ENCODE data around the gene TMEM167A. TPM values are rescaled to one million over a fixed set of nuclear protein-coding genes. Genes with fewer than 3 reads are reported as not detected.

TMEM167A gene
- total and polyA plus RNA-seq, 2 experiments from 2014 or later, result 179 to 267 TPM

DNA sequence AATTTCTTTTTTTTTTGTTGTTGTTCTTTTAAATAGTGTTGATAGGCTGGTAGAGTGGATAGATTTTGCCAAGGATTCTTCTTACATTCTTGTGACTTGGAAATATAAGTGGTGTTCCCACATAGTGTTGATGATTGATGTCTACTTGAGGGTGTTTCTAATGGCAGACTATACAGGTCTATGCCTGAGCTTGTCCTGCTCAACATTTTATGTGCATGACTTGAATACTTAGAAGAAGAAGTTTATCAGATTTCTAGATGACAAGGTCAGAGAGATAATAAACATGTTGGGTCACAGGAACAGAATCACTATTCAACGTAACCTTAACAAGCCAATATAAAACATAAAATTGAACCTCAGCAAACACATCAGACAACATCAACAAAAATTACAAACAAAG lies 24.3 kb upstream of the TMEM167A start:
- no peaks in the 10 kb centered on the region for H4K20me1 ChIP-seq (replicated peaks; ENCODE audit: insufficient read depth)
- no peaks in the 10 kb centered on the region for H3K36me3 ChIP-seq (ENCODE audit: insufficient read depth)
- H3K27ac ChIP-seq (ENCODE audit: low read depth), result no peak overlapping the region
- Mint-ChIP-seq H3K4me3 (no peak overlapping the region), H3K9me3 (no peaks in the 10 kb centered on the region), H3K27ac (no peak overlapping the region), H3K27me3 (ENCODE audit: insufficient read depth, low read depth, poor library complexity) (no peaks in the 10 kb centered on the region), H3K4me1 (peaks cover 13% of the 10 kb centered on the region; the same call in 2 of the 3 replicates), H3K36me3 (ENCODE audit: low read depth) (no peaks in the 10 kb centered on the region)
- TF ChIP-seq CREB1 (CRISPR knock-in tag; IDR thresholded peaks at IDR 0.05; ENCODE audit: low read depth), result no peak
- no peak for TF ChIP-seq JUNB (IDR thresholded peaks at IDR 0.05; ENCODE audit: unreplicated experiment)
- TF ChIP-seq POLR2AphosphoS5 (IDR thresholded peaks at IDR 0.05; ENCODE audit: low read depth), result no peak
- TF ChIP-seq, protein P1, sequence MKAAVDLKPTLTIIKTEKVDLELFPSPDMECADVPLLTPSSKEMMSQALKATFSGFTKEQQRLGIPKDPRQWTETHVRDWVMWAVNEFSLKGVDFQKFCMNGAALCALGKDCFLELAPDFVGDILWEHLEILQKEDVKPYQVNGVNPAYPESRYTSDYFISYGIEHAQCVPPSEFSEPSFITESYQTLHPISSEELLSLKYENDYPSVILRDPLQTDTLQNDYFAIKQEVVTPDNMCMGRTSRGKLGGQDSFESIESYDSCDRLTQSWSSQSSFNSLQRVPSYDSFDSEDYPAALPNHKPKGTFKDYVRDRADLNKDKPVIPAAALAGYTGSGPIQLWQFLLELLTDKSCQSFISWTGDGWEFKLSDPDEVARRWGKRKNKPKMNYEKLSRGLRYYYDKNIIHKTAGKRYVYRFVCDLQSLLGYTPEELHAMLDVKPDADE (IDR thresholded peaks at IDR 0.05), result no peak
- TF ChIP-seq, protein P2, sequence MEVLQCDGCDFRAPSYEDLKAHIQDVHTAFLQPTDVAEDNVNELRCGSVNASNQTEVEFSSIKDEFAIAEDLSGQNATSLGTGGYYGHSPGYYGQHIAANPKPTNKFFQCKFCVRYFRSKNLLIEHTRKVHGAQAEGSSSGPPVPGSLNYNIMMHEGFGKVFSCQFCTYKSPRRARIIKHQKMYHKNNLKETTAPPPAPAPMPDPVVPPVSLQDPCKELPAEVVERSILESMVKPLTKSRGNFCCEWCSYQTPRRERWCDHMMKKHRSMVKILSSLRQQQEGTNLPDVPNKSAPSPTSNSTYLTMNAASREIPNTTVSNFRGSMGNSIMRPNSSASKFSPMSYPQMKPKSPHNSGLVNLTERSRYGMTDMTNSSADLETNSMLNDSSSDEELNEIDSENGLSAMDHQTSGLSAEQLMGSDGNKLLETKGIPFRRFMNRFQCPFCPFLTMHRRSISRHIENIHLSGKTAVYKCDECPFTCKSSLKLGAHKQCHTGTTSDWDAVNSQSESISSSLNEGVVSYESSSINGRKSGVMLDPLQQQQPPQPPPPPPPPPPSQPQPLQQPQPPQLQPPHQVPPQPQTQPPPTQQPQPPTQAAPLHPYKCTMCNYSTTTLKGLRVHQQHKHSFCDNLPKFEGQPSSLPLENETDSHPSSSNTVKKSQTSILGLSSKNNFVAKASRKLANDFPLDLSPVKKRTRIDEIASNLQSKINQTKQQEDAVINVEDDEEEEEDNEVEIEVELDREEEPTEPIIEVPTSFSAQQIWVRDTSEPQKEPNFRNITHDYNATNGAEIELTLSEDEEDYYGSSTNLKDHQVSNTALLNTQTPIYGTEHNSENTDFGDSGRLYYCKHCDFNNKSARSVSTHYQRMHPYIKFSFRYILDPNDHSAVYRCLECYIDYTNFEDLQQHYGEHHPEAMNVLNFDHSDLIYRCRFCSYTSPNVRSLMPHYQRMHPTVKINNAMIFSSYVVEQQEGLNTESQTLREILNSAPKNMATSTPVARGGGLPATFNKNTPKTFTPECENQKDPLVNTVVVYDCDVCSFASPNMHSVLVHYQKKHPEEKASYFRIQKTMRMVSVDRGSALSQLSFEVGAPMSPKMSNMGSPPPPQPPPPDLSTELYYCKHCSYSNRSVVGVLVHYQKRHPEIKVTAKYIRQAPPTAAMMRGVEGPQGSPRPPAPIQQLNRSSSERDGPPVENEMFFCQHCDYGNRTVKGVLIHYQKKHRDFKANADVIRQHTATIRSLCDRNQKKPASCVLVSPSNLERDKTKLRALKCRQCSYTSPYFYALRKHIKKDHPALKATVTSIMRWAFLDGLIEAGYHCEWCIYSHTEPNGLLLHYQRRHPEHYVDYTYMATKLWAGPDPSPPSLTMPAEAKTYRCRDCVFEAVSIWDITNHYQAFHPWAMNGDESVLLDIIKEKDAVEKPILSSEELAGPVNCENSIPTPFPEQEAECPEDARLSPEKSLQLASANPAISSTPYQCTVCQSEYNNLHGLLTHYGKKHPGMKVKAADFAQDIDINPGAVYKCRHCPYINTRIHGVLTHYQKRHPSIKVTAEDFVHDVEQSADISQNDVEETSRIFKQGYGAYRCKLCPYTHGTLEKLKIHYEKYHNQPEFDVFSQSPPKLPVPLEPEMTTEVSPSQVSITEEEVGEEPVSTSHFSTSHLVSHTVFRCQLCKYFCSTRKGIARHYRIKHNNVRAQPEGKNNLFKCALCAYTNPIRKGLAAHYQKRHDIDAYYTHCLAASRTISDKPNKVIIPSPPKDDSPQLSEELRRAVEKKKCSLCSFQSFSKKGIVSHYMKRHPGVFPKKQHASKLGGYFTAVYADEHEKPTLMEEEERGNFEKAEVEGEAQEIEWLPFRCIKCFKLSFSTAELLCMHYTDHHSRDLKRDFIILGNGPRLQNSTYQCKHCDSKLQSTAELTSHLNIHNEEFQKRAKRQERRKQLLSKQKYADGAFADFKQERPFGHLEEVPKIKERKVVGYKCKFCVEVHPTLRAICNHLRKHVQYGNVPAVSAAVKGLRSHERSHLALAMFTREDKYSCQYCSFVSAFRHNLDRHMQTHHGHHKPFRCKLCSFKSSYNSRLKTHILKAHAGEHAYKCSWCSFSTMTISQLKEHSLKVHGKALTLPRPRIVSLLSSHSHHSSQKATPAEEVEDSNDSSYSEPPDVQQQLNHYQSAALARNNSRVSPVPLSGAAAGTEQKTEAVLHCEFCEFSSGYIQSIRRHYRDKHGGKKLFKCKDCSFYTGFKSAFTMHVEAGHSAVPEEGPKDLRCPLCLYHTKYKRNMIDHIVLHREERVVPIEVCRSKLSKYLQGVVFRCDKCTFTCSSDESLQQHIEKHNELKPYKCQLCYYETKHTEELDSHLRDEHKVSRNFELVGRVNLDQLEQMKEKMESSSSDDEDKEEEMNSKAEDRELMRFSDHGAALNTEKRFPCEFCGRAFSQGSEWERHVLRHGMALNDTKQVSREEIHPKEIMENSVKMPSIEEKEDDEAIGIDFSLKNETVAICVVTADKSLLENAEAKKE (CRISPR knock-in tag; IDR thresholded peaks at IDR 0.05), result no peak
- TF ChIP-seq ZNF331 (CRISPR knock-in tag; IDR thresholded peaks at IDR 0.05; ENCODE audit: low read depth), result no peak
- TF ChIP-seq, protein P3, sequence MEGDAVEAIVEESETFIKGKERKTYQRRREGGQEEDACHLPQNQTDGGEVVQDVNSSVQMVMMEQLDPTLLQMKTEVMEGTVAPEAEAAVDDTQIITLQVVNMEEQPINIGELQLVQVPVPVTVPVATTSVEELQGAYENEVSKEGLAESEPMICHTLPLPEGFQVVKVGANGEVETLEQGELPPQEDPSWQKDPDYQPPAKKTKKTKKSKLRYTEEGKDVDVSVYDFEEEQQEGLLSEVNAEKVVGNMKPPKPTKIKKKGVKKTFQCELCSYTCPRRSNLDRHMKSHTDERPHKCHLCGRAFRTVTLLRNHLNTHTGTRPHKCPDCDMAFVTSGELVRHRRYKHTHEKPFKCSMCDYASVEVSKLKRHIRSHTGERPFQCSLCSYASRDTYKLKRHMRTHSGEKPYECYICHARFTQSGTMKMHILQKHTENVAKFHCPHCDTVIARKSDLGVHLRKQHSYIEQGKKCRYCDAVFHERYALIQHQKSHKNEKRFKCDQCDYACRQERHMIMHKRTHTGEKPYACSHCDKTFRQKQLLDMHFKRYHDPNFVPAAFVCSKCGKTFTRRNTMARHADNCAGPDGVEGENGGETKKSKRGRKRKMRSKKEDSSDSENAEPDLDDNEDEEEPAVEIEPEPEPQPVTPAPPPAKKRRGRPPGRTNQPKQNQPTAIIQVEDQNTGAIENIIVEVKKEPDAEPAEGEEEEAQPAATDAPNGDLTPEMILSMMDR (conservative IDR thresholded peaks at IDR 0.05; ENCODE audit: low read depth in 2 of 2), result no peak
- TF ChIP-seq EZH2phosphoT487 (IDR thresholded peaks at IDR 0.05; ENCODE audit: unreplicated experiment), result no peak
- TF ChIP-seq, protein P4, sequence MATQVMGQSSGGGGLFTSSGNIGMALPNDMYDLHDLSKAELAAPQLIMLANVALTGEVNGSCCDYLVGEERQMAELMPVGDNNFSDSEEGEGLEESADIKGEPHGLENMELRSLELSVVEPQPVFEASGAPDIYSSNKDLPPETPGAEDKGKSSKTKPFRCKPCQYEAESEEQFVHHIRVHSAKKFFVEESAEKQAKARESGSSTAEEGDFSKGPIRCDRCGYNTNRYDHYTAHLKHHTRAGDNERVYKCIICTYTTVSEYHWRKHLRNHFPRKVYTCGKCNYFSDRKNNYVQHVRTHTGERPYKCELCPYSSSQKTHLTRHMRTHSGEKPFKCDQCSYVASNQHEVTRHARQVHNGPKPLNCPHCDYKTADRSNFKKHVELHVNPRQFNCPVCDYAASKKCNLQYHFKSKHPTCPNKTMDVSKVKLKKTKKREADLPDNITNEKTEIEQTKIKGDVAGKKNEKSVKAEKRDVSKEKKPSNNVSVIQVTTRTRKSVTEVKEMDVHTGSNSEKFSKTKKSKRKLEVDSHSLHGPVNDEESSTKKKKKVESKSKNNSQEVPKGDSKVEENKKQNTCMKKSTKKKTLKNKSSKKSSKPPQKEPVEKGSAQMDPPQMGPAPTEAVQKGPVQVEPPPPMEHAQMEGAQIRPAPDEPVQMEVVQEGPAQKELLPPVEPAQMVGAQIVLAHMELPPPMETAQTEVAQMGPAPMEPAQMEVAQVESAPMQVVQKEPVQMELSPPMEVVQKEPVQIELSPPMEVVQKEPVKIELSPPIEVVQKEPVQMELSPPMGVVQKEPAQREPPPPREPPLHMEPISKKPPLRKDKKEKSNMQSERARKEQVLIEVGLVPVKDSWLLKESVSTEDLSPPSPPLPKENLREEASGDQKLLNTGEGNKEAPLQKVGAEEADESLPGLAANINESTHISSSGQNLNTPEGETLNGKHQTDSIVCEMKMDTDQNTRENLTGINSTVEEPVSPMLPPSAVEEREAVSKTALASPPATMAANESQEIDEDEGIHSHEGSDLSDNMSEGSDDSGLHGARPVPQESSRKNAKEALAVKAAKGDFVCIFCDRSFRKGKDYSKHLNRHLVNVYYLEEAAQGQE (IDR thresholded peaks at IDR 0.05; ENCODE audit: unreplicated experiment), result no peak
- no peak for TF ChIP-seq ZNF114 (CRISPR knock-in tag; IDR thresholded peaks at IDR 0.05)
- no peak for TF ChIP-seq NANOG (IDR thresholded peaks at IDR 0.05; ENCODE audit: borderline replicate concordance)
- no peak for TF ChIP-seq EZH2 (IDR thresholded peaks at IDR 0.05; ENCODE audit: low read depth, unreplicated experiment)
- no peak for TF ChIP-seq STAT1 (IDR thresholded peaks at IDR 0.05; ENCODE audit: unreplicated experiment)
- no peaks in the 10 kb centered on the region for H3K27me3 ChIP-seq (ENCODE audit: insufficient read depth)
- ATAC-seq (no peak), DNase-seq (ENCODE audit: low spot score) (no peak)
- H3K79me2 ChIP-seq (replicated peaks; ENCODE audit: insufficient read depth), result no peaks in the 10 kb centered on the region
- no peak overlapping the region for H2AFZ ChIP-seq
- peaks cover 7% of the 10 kb centered on the region for H3K4me1 ChIP-seq (ENCODE audit: insufficient read depth)
- H3K9me2 ChIP-seq (ENCODE audit: insufficient read depth), result no peaks in the 10 kb centered on the region
- no peaks in the 10 kb centered on the region for H3F3A ChIP-seq (replicated peaks; ENCODE audit: low read depth)
- H3K4me3 ChIP-seq, result no peak overlapping the region
- no peak overlapping the region for H3K4me2 ChIP-seq

Measured in GM23338 (cell line).